Left hindlimb (tissue), 1 donor: ENCODE measurements around the gene PATE3.

Experiments used
- DNase-seq: peaks from one replicate; pipeline ENCODE4 v3.0.0-alpha.2; 2018

PATE3 gene

GRCh38 chr11:125787827-125788226 lies at the start of gene PATE3:
TSS of gene PATE3 (plus strand) at chr11:125788127. CDS start at chr11:125788152, 25 bp downstream.
- no peak for DNase-seq

- no peak for DNase-seq
These were observed 47.3 kb upstream of the PATE3 start for GRCh38 chr11:125740617-125741016.

- no peak for DNase-seq
These were observed 44.2 kb upstream of the PATE3 start for GRCh38 chr11:125743681-125744080.

GRCh38 chr11:125745979-125746378 lies 41.9 kb upstream of the PATE3 start, which contains the start of gene PATE1:
TSS of gene PATE1 (plus strand) at chr11:125746279. CDS start at chr11:125746305, 26 bp downstream.
- DNase-seq, result no peak

- no peak for DNase-seq
These were observed 37.3 kb upstream of the PATE3 start for GRCh38 chr11:125750629-125751028.

GRCh38 chr11:125756050-125756449 lies 31.9 kb upstream of the PATE3 start:
- no peak for DNase-seq

- no peak for DNase-seq
These were observed 25.5 kb upstream of the PATE3 start for GRCh38 chr11:125762445-125762844.

- no peak for DNase-seq
These were observed 24.4 kb upstream of the PATE3 start for GRCh38 chr11:125763483-125763882.

GRCh38 chr11:125766251-125766650 lies 21.7 kb upstream of the PATE3 start:
- no peak for DNase-seq

GRCh38 chr11:125768336-125769046 lies 19.4 kb upstream of the PATE3 start:
- no peak for DNase-seq

- DNase-seq, result no peak
These were observed 17.3 kb upstream of the PATE3 start for GRCh38 chr11:125770583-125770982.

- DNase-seq, result no peak
These were observed 15.0 kb upstream of the PATE3 start for GRCh38 chr11:125772834-125773505.

- DNase-seq, result no peak
These were observed 14.4 kb upstream of the PATE3 start for GRCh38 chr11:125773516-125773915.

- no peak for DNase-seq
These were observed 10.6 kb upstream of the PATE3 start for GRCh38 chr11:125777309-125777708.

- no peak for DNase-seq
These were observed 9.2 kb upstream of the PATE3 start, which contains the start of gene PATE2 for GRCh38 chr11:125778728-125779127. TSS of gene PATE2 (minus strand) at chr11:125778828. CDS start at chr11:125778773, 55 bp downstream.

- no peak for DNase-seq
These were observed 3.2 kb upstream of the PATE3 start for GRCh38 chr11:125784678-125785077.

- DNase-seq, result no peak
These were observed 2.9 kb downstream of the PATE3 start for GRCh38 chr11:125790825-125791224.

GRCh38 chr11:125797641-125798040 lies 9.7 kb downstream of the PATE3 start:
- DNase-seq, result no peak

GRCh38 chr11:125799808-125800207 lies 11.9 kb downstream of the PATE3 start:
- DNase-seq, result no peak

GRCh38 chr11:125802387-125802786 lies 14.5 kb downstream of the PATE3 start:
- no peak for DNase-seq

GRCh38 chr11:125807909-125808308 lies 20.0 kb downstream of the PATE3 start:
- no peak for DNase-seq

- no peak for DNase-seq
These were observed 45.1 kb downstream of the PATE3 start, which contains the start of gene PATE4 for GRCh38 chr11:125833016-125833415. TSS of gene PATE4 (plus strand) at chr11:125833316. CDS start at chr11:125833360, 44 bp downstream.

GRCh38 chr11:125835748-125836147 lies 47.8 kb downstream of the PATE3 start:
- DNase-seq, result no peak
